AG04450 (cell line): Measurements from ENCODE around the gene MDFIC2. TPM values are rescaled to one million over a fixed set of nuclear protein-coding genes. Genes with fewer than 3 reads are reported as not detected.

Experiments used
- CTCF ChIA-PET: fragments of 300-600, 350-600 bp; formaldehyde crosslinking; extraction: SDS; loops from one replicate; lab custom pipeline; 2022; ENCODE audit warnings: antibody characterized with exemption, inconsistent platforms; lab: Charles Lee
- POLR2A ChIA-PET: fragments of 350-600 bp; formaldehyde crosslinking; extraction: SDS; loops from one replicate; lab custom pipeline; 2021; ENCODE audit warnings: antibody characterized with exemption, inconsistent platforms; lab: Yijun Ruan, JAX
- DNase-seq: peaks from one replicate; pipeline ENCODE4 v3.0.0-alpha.2; 2011; ENCODE audit warnings: low read depth, low spot score
- H3K27ac ChIP-seq: one replicate; pipeline ENCODE4 v1.5.1; 2012; ENCODE audit warnings: low read depth, low read length, control low read depth
- H3K27me3 ChIP-seq: one replicate; pipeline ENCODE4 v1.6.0; 2012; ENCODE audit warnings: low read length; ENCODE audit not compliant: control insufficient read depth, insufficient read depth
- H3K4me3 ChIP-seq: 2 replicates; pipeline ENCODE4 v1.5.1; 2011; ENCODE audit warnings: mild to moderate bottlenecking, low read depth, low read length, control low read depth
- H3K9me3 ChIP-seq: 2 replicates; pipeline ENCODE4 v1.5.1; 2012; ENCODE audit warnings: low read length; ENCODE audit not compliant: control insufficient read depth, insufficient read depth
- CTCF ChIP-seq: IDR thresholded peaks from 2 replicates; pipeline ENCODE4 v1.5.1; 2011; ENCODE audit warnings: low read depth, low read length, control low read depth, inconsistent platforms
- polyA plus RNA-seq: library from polyadenylated mRNA; depleted of rRNA; stranded (reverse); fragments of >200 nt; gene quantifications from 2 replicates; pipeline ENCODE4 v1.2.3, GENCODE V29; 2011

Gene MDFIC2
- polyA plus RNA-seq, 1 experiment: not detected

GRCh38 chr3:70150599-70150998 is 161.8 kb downstream of the MDFIC2 start:
- ChIA-PET POLR2A (no interaction called here), CTCF (interaction anchor here (1.1 to 2.0 kb wide), 2 partner anchors 30 to 40 kb away, joined by 3 to 6 read pairs; no protein-coding TSS in a partner anchor)
- DNase-seq: no peak
- H3K4me3 ChIP-seq: no peak overlapping the region
- H3K9me3 ChIP-seq: no peaks in the 10 kb centered on the region
- H3K27ac ChIP-seq: no peak overlapping the region
- no peak for TF ChIP-seq CTCF
- H3K27me3 ChIP-seq: no peaks in the 10 kb centered on the region

- Histone ChIP-seq H3K27me3 (no peaks in the 10 kb centered on the region), H3K4me3 (no peak overlapping the region), H3K27ac (no peak overlapping the region), H3K9me3 (no peaks in the 10 kb centered on the region)
- ChIA-PET CTCF (interaction anchor here (1.1 to 2.0 kb wide), 2 partner anchors 29 to 39 kb away, joined by 3 to 6 read pairs; no protein-coding TSS in a partner anchor), POLR2A (no interaction called here)
- no peak for DNase-seq
- TF ChIP-seq CTCF: no peak
Observed at GRCh38 chr3:70149714-70150400, 162.6 kb downstream of the MDFIC2 start.
